Measurements from ENCODE around the gene RBM8A. TPM values are rescaled to one million over a fixed set of nuclear protein-coding genes. Genes with fewer than 3 reads are reported as not detected.
A peak's percentile ranks its signal among the peaks of the same experiment; 100 is the strongest.

The RBM8A gene
- 100 to 1,000 TPM; 108 to 143 (median 124) TPM for total RNA-seq

GRCh38 chr1:145927063-145927886, at the start of gene RBM8A:
TSS of gene RBM8A (minus strand) at chr1:145927484. CDS start at chr1:145927426, 58 bp downstream.
- intact Hi-C loops (cut with DNase I): no loop called here
- 0% methylated on average over 41 of the region's 41 CpGs for WGBS, 2 donors

GRCh38 chr1:145977016-145977415, 49.7 kb upstream of the RBM8A start:
- H3K9me3 ChIP-seq: no peaks in the 10 kb centered on the region
- 84 to 87% methylated on average over 5 of the region's 5 CpGs for WGBS, 2 donors
- intact Hi-C loops (cut with DNase I): no loop called here
- H3K4me3 ChIP-seq (replicated peaks in 1 of 3): no peak overlapping the region
- H3K4me1 ChIP-seq: peaks cover 44 to 55% of the 10 kb centered on the region in 2 donors
- TF ChIP-seq POLR2A (IDR thresholded peaks at IDR 0.05) (no peak), CTCF (IDR thresholded peaks at IDR 0.05) (no peak)
- peak overlapping the region in 2 of 3 donors; percentile 69 to 96 for H3K27ac ChIP-seq
- no peaks in the 10 kb centered on the region for H3K36me3 ChIP-seq
- H3K27me3 ChIP-seq: no peaks in the 10 kb centered on the region
- DNase-seq: no peak

More at GRCh38 chr1:145927063-145927886, at the start of gene RBM8A:
- Histone ChIP-seq H3K4me1 (peaks cover 5 to 16% of the 10 kb centered on the region in 2 donors), H3K27ac (peak within 1 kb of the TSS; percentile 93 to 96 (median 94)), H3K27me3 (no peaks in the 10 kb centered on the region), H3K4me3 (replicated peaks in 1 of 3) (peak within 1 kb of the TSS; percentile 32 to 82 (median 40)), H3K9me3 (no peaks in the 10 kb centered on the region), H3K36me3 (peaks cover 0 to 8% of the 10 kb centered on the region in 2 donors)
- DNase-seq: peak; percentile 96
- TF ChIP-seq CTCF (IDR thresholded peaks at IDR 0.05) (peak; percentile 17 to 74 (median 48)), POLR2A (IDR thresholded peaks at IDR 0.05) (peak; percentile 91 to 99)

GRCh38 chr1:145975216-145975615, 47.9 kb upstream of the RBM8A start:
- no peak for DNase-seq
- intact Hi-C loops (cut with DNase I): no loop called here
- Histone ChIP-seq H3K4me1 (peaks cover 28 to 37% of the 10 kb centered on the region in 2 donors), H3K9me3 (no peaks in the 10 kb centered on the region), H3K4me3 (replicated peaks in 1 of 3) (no peak overlapping the region), H3K27ac (no peak overlapping the region), H3K36me3 (no peaks in the 10 kb centered on the region), H3K27me3 (no peaks in the 10 kb centered on the region)
- no peak for TF ChIP-seq CTCF (IDR thresholded peaks at IDR 0.05)
- TF ChIP-seq POLR2A (IDR thresholded peaks at IDR 0.05): no peak
- 79 to 85% methylated on average over 4 of the region's 4 CpGs for WGBS, 2 donors

- intact Hi-C loops (cut with DNase I): no loop called here
- H3K27me3 ChIP-seq: no peaks in the 10 kb centered on the region
- no peak for DNase-seq
- no peaks in the 10 kb centered on the region for H3K9me3 ChIP-seq
- 88 to 93% methylated on average over 7 of the region's 7 CpGs for WGBS, 2 donors
- peaks cover 23 to 32% of the 10 kb centered on the region in 2 donors for H3K4me1 ChIP-seq
- H3K4me3 ChIP-seq (replicated peaks in 1 of 3): no peak overlapping the region
- no peaks in the 10 kb centered on the region for H3K36me3 ChIP-seq
- H3K27ac ChIP-seq: no peak overlapping the region
- TF ChIP-seq CTCF (IDR thresholded peaks at IDR 0.05): no peak
- no peak for TF ChIP-seq POLR2A (IDR thresholded peaks at IDR 0.05)
These were observed 47.4 kb upstream of the RBM8A start for GRCh38 chr1:145974721-145975120.

- TF ChIP-seq CTCF (IDR thresholded peaks at IDR 0.05): no peak
- peak in 1 of 2 donors; percentile 41 for TF ChIP-seq POLR2A (IDR thresholded peaks at IDR 0.05)
- Histone ChIP-seq H3K4me1 (peaks cover 5 to 15% of the 10 kb centered on the region in 2 donors), H3K27me3 (no peaks in the 10 kb centered on the region), H3K27ac (peak overlapping the region; percentile 32 to 75 (median 72)), H3K36me3 (no peaks in the 10 kb centered on the region), H3K9me3 (no peaks in the 10 kb centered on the region), H3K4me3 (replicated peaks in 1 of 3) (no peak overlapping the region)
- DNase-seq: peak; percentile 73 to 76
- intact Hi-C loops (cut with DNase I): no loop called here
- WGBS, 2 donors: 37 to 38% methylated on average over 7 of the region's 7 CpGs
These were observed 45.3 kb upstream of the RBM8A start for GRCh38 chr1:145972580-145972979.

Data from thyroid gland (tissue), 4 donors.